SK-N-MC (cell line): ENCODE results near the gene ZBTB21.

Experiments
- EZH2 ChIP-seq: fragments of 200-600 bp; sonication (generic); IDR thresholded peaks from one replicate; pipeline ENCODE4 v1.6.1; 2017; ENCODE audit warnings: antibody characterized with exemption
- FOXP2 ChIP-seq: optimal IDR thresholded peaks from 2 replicates; pipeline ENCODE3; 2011; ENCODE audit warnings: mild to moderate bottlenecking, moderate library complexity; ENCODE audit not compliant: insufficient read depth; ENCODE audit errors: extremely low read length, control extremely low read depth
- POLR2AphosphoS5 ChIP-seq: IDR thresholded peaks from 2 replicates; pipeline ENCODE4 v1.6.1; 2012; ENCODE audit warnings: mild to moderate bottlenecking, low read depth, low read length, borderline replicate concordance

- no peak for TF ChIP-seq EZH2
- no peak for TF ChIP-seq POLR2AphosphoS5
- no peak for TF ChIP-seq FOXP2
Measured at GRCh38 chr21:41979751-41980369, 30.3 kb downstream of the ZBTB21 start.
